ENCODE results near the gene HEATR1. TPM values are rescaled to one million over a fixed set of nuclear protein-coding genes. Genes with fewer than 3 reads are reported as not detected.
"Not testable (repeated sequence)": the region's sequence is repeated elsewhere in the genome, so short reads cannot be mapped to it uniquely, and the experiment has no call there.

Gene HEATR1
- polyA plus RNA-seq, 2 donors: 3.7 to 5.4 TPM

DNA sequence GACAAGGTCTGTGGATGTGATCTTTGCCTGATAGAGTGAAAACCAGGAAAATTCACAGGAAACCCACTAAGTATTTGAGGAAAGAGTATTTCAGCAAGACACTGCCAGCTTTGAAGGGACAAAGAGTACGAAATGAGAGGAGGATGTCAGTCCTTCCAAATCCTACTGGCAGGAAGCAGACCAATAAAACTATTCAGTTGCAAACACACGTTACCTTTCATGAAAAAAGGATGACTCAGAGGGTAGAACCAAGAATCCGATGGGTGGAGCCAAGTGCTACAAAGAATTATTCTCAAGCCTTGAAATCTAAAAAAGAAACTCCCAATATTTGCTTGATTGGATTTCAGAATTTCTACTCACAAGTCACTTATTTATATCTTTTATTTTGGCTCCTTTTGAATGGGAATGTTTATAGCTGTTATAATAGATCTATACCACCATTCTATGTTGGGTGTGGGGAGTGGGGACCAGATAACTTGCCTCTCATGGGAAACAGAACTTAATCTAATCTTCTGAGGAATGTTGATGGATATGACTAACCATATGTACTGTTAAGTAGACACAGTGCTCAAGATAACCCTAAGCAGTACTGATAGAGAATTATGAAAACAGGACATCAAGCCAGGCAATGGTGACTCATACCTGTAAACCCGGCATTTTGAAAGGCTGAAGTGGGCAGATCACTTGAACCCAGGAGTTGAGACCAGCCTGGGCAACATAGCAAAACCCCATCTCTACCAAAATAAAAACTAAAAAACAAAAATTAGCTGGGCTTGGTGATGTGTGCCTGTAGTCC is 19.3 kb upstream of the HEATR1 start:
- no peak overlapping the region for H3K4me3 ChIP-seq (ENCODE audit: low read depth in 1 of 2, low read length in 2 of 2)
- 49 to 50% methylated on average over 4 of the region's 4 CpGs for WGBS, 2 donors
- H3K36me3 ChIP-seq (ENCODE audit: control insufficient read depth in 2 of 2, insufficient read depth in 2 of 2, low read length in 1 of 2): no peaks in the 10 kb centered on the region
- H3K9me3 ChIP-seq (ENCODE audit: control insufficient read depth in 2 of 2, insufficient read depth in 1 of 2, low read depth in 1 of 2, low read length in 1 of 2): peaks cover 0 to 5% of the 10 kb centered on the region in 2 donors
- no peak overlapping the region for H3K27ac ChIP-seq (ENCODE audit: low read depth in 2 of 2, low read length in 1 of 2)
- peaks cover 0 to 2% of the 10 kb centered on the region in 2 donors for H3K27me3 ChIP-seq (ENCODE audit: control insufficient read depth in 1 of 2, insufficient read depth in 2 of 2, low read length in 2 of 2)
- no peaks in the 10 kb centered on the region for H3K4me1 ChIP-seq (ENCODE audit: control insufficient read depth in 2 of 2, insufficient read depth in 2 of 2, low read length in 1 of 2)

GRCh38 chr1:236622407-236622806 is 18.1 kb upstream of the HEATR1 start:
- Histone ChIP-seq H3K27ac (ENCODE audit: low read depth in 2 of 2, low read length in 1 of 2) (no peak overlapping the region), H3K9me3 (ENCODE audit: control insufficient read depth in 2 of 2, insufficient read depth in 1 of 2, low read depth in 1 of 2, low read length in 1 of 2) (peaks cover 0 to 5% of the 10 kb centered on the region in 2 donors), H3K4me3 (ENCODE audit: low read depth in 1 of 2, low read length in 2 of 2) (no peak overlapping the region), H3K36me3 (ENCODE audit: control insufficient read depth in 2 of 2, insufficient read depth in 2 of 2, low read length in 1 of 2) (no peaks in the 10 kb centered on the region), H3K27me3 (ENCODE audit: control insufficient read depth in 1 of 2, insufficient read depth in 2 of 2, low read length in 2 of 2) (peaks cover 0 to 2% of the 10 kb centered on the region in 2 donors), H3K4me1 (ENCODE audit: control insufficient read depth in 2 of 2, insufficient read depth in 2 of 2, low read length in 1 of 2) (no peaks in the 10 kb centered on the region)
- 40 to 46% methylated on average over 3 of the region's 3 CpGs for WGBS, 2 donors

GRCh38 chr1:236619398-236619797 is 15.1 kb upstream of the HEATR1 start:
- WGBS, 2 donors: 72 to 75% methylated on average over 6 of the region's 6 CpGs
- Histone ChIP-seq H3K27ac (ENCODE audit: low read depth in 2 of 2, low read length in 1 of 2) (no peak overlapping the region), H3K36me3 (ENCODE audit: control insufficient read depth in 2 of 2, insufficient read depth in 2 of 2, low read length in 1 of 2) (no peaks in the 10 kb centered on the region), H3K27me3 (ENCODE audit: control insufficient read depth in 1 of 2, insufficient read depth in 2 of 2, low read length in 2 of 2) (peaks cover 0 to 2% of the 10 kb centered on the region in 2 donors), H3K9me3 (ENCODE audit: control insufficient read depth in 2 of 2, insufficient read depth in 1 of 2, low read depth in 1 of 2, low read length in 1 of 2) (peaks cover 0 to 7% of the 10 kb centered on the region in 2 donors), H3K4me3 (ENCODE audit: low read depth in 1 of 2, low read length in 2 of 2) (no peak overlapping the region), H3K4me1 (ENCODE audit: control insufficient read depth in 2 of 2, insufficient read depth in 2 of 2, low read length in 1 of 2) (no peaks in the 10 kb centered on the region)

DNA sequence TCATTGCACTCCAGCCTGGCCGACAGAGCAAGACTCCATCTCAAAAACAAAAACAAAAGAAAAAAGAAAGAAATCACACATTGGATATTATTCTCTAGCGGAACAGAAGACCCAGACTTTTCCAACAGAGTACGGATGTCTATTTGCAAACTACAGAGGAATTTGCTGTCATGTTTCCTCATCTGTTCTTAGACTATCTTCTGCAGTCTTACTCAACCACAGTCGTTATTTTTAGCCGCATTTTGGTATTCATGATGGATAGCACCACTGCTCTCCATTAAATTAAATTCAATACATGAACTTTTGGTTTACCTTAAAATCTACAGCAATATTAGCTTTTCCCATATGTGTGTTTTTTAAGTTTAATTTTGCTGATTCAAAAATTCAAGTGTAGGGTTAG is 14.2 kb upstream of the HEATR1 start:
- 77 to 83% methylated on average over 5 of the region's 5 CpGs for WGBS, 2 donors
- Histone ChIP-seq H3K27ac (ENCODE audit: low read depth in 2 of 2, low read length in 1 of 2) (no peak overlapping the region), H3K4me1 (ENCODE audit: control insufficient read depth in 2 of 2, insufficient read depth in 2 of 2, low read length in 1 of 2) (no peaks in the 10 kb centered on the region), H3K36me3 (ENCODE audit: control insufficient read depth in 2 of 2, insufficient read depth in 2 of 2, low read length in 1 of 2) (no peaks in the 10 kb centered on the region), H3K4me3 (ENCODE audit: low read depth in 1 of 2, low read length in 2 of 2) (no peak overlapping the region), H3K27me3 (ENCODE audit: control insufficient read depth in 1 of 2, insufficient read depth in 2 of 2, low read length in 2 of 2) (peaks cover 0 to 2% of the 10 kb centered on the region in 2 donors), H3K9me3 (ENCODE audit: control insufficient read depth in 2 of 2, insufficient read depth in 1 of 2, low read depth in 1 of 2, low read length in 1 of 2) (peaks cover 0 to 7% of the 10 kb centered on the region in 2 donors)

DNA sequence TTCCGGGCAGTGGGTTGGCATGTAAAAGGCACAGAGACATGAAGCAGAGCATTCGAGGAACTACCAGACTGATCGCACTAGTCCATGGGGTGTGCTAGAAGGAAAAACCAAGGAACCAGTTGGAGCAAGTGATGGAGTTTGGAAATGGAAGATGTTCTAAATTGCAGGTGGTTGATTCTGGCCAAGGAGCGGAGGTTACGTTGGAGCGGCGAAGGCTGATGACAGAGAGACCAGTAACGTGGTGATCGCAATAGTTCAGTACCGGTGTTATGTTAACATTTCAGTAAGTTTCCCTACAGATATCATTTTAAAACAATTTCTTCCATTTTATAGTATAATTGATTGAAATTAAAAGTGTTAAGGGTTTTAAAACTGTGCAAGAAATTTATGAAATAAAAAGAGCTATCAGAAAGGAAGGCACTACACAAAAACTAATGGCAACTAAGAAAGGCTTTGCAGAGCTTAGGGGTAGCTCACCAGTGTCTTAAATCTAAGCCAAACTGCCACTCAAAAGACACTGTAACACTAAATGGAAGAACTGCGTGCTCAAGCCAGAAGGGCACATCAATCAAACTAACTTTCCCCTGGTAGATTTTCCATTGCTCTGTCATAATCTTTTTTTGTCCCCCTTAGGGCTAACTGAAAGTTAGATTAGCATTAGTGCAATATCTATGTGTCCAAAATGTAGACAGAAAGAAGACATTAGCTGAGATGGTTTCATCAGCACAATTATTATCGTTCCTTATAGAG is 11.3 kb upstream of the HEATR1 start:
- Histone ChIP-seq H3K4me1 (ENCODE audit: control insufficient read depth in 2 of 2, insufficient read depth in 2 of 2, low read length in 1 of 2) (no peaks in the 10 kb centered on the region), H3K36me3 (ENCODE audit: control insufficient read depth in 2 of 2, insufficient read depth in 2 of 2, low read length in 1 of 2) (no peaks in the 10 kb centered on the region), H3K9me3 (ENCODE audit: control insufficient read depth in 2 of 2, insufficient read depth in 1 of 2, low read depth in 1 of 2, low read length in 1 of 2) (peaks cover 0 to 2% of the 10 kb centered on the region in 2 donors), H3K27ac (ENCODE audit: low read depth in 2 of 2, low read length in 1 of 2) (no peak overlapping the region), H3K27me3 (ENCODE audit: control insufficient read depth in 1 of 2, insufficient read depth in 2 of 2, low read length in 2 of 2) (no peaks in the 10 kb centered on the region), H3K4me3 (ENCODE audit: low read depth in 1 of 2, low read length in 2 of 2) (no peak overlapping the region)
- 91% methylated on average over 12 of the region's 12 CpGs for WGBS, 2 donors

DNA sequence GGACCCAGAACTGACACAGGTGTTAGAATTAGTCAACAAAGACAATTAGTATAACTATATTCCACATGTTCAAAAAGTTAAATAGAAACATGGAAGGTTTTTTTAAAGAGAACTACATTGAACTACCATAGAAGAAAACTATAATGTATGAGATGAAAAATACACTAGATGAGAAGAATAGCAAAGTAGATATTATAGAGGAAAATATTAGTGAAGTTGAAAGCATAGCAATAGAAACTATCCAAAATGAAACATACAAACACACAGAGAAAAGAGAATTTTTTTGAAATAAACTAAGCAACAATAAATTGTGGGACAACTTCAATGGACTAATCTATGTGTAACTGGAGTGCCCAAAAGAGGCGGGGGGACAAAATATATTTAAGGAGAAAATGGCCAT is 8.0 kb upstream of the HEATR1 start:
- H3K27me3 ChIP-seq (ENCODE audit: control insufficient read depth in 1 of 2, insufficient read depth in 2 of 2, low read length in 2 of 2): no peaks in the 10 kb centered on the region
- H3K4me3 ChIP-seq (ENCODE audit: low read depth in 1 of 2, low read length in 2 of 2): no peak overlapping the region
- H3K27ac ChIP-seq (ENCODE audit: low read depth in 2 of 2, low read length in 1 of 2): no peak overlapping the region
- peaks cover 0 to 2% of the 10 kb centered on the region in 2 donors for H3K9me3 ChIP-seq (ENCODE audit: control insufficient read depth in 2 of 2, insufficient read depth in 1 of 2, low read depth in 1 of 2, low read length in 1 of 2)
- no peaks in the 10 kb centered on the region for H3K36me3 ChIP-seq (ENCODE audit: control insufficient read depth in 2 of 2, insufficient read depth in 2 of 2, low read length in 1 of 2)
- H3K4me1 ChIP-seq (ENCODE audit: control insufficient read depth in 2 of 2, insufficient read depth in 2 of 2, low read length in 1 of 2): no peaks in the 10 kb centered on the region
- WGBS, 2 donors: 84 to 88% methylated on average over 1 of the region's 1 CpG

DNA sequence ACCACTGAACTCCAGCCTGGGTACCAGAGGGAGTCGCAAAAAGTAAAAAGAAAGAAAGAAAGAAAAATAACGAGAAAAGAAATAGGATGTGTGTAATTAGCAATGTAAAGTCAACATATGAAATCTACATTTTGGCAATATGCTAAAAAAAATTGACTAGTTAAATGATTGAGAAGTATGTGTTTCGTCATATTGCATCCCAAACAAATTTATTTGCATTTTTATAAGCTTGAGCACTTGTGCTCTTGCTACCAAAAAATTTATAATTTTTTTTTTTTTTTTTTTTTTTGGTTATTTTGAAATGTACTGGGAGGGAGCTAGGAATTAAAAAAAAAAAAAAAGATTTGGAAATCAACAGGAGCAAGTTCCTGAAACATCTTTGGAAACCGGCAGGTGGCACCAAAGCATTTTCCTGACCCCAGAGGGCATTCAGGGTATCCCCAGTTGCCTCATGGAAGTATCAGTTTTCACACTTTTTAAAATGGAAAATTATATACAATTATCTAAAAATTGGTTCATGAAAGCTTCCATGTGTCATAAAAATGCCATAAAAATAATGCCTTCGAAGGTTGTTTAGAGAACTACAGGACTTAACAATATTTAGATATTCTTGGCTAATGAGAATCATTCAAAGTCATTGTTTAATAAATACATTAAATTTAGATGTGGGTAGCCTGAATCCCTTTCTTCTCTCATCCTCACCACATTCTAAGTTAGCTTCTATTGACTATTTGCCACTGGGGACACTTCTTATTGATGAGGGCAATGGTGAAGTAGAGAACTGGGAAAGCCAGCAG is 4.8 kb upstream of the HEATR1 start:
- WGBS, 2 donors: 12 to 14% methylated on average over 5 of the region's 5 CpGs
- Histone ChIP-seq H3K4me3 (ENCODE audit: low read depth in 1 of 2, low read length in 2 of 2) (no peak overlapping the region), H3K27ac (ENCODE audit: low read depth in 2 of 2, low read length in 1 of 2) (no peak overlapping the region), H3K36me3 (ENCODE audit: control insufficient read depth in 2 of 2, insufficient read depth in 2 of 2, low read length in 1 of 2) (no peaks in the 10 kb centered on the region), H3K27me3 (ENCODE audit: control insufficient read depth in 1 of 2, insufficient read depth in 2 of 2, low read length in 2 of 2) (no peaks in the 10 kb centered on the region), H3K9me3 (ENCODE audit: control insufficient read depth in 2 of 2, insufficient read depth in 1 of 2, low read depth in 1 of 2, low read length in 1 of 2) (no peaks in the 10 kb centered on the region), H3K4me1 (ENCODE audit: control insufficient read depth in 2 of 2, insufficient read depth in 2 of 2, low read length in 1 of 2) (no peaks in the 10 kb centered on the region)

GRCh38 chr1:236607597-236607996 is 3.3 kb upstream of the HEATR1 start:
- not testable (repeated sequence) for H3K27ac ChIP-seq (ENCODE audit: low read depth in 2 of 2, low read length in 1 of 2); H3K4me1 ChIP-seq (ENCODE audit: control insufficient read depth in 2 of 2, insufficient read depth in 2 of 2, low read length in 1 of 2); H3K27me3 ChIP-seq (ENCODE audit: control insufficient read depth in 1 of 2, insufficient read depth in 2 of 2, low read length in 2 of 2); H3K36me3 ChIP-seq (ENCODE audit: control insufficient read depth in 2 of 2, insufficient read depth in 2 of 2, low read length in 1 of 2); H3K9me3 ChIP-seq (ENCODE audit: control insufficient read depth in 2 of 2, insufficient read depth in 1 of 2, low read depth in 1 of 2, low read length in 1 of 2); H3K4me3 ChIP-seq (ENCODE audit: low read depth in 1 of 2, low read length in 2 of 2)
- 92 to 94% methylated on average over 10 of the region's 10 CpGs for WGBS, 2 donors
